NK-92 treated with Interleukin-12 subunit alpha and Interleukin-12 subunit beta, amount 100 ng/mL, for 24 hours (cell line): ENCODE measurements around the gene IQSEC1.
A peak's percentile ranks its signal among the peaks of the same experiment; 100 is the strongest.

ENCODE experiments used
- DNase-seq: peaks from one replicate; lab custom pipeline; 2025; lab: John Stamatoyannopoulos, UW

IQSEC1 gene

DNA sequence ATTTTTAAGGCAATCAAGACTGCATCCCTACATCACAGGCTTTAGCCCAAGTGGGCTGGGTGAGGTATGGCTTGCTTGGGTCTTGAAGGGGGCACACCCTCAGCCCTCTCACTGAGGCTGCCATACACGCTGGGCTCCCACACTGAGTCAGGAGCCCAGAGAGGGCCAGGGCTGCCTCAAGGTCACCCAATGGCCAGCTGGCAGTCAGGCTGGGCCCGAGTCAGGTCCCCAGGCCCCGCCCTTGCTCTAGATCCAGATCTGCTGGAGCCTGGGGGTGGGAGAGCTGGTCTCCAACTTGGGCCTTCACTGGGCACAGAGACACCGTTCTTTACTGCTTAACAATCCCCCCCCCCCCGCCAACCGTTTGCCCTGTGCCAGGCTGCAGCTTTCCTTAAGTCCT, 88.1 kb downstream of the IQSEC1 start:
- no peak for DNase-seq

DNA sequence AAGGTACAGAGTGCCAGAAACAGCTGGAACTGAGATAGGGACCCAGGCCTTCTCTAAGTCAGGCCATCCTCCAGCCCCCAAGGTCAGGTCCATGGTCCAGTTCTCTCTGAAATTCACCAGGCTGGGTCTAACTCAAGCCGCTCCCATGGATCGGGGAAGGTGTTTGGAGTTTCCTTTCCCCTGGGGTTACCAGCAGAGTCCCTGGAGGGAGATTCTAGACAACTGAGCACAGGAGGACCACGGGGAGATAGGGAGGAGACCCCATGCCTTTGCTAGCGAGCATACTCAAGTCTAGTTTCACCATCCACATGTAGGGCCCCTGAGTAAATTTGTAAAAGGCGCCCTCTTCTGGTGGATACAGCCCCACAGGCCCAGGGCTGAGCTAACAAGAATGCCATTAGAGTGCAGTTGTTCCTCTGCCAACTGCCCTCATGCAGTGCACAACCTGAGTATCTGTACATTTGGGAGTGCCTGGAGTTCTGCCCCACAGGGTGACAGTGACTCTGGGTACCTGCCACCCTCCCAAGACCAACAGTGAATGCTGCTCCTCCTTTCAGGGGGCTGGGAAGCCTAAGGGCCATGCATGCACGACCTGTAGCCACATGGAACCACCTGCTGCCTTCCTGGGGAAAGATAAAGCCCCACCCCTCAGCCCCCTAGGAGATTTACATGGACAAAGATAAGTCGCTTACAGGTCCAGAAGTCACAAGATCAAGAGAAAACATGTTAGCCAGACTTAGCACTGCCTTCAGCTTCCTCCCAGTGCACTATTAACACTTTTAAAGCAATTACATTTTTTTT, 89.0 kb downstream of the IQSEC1 start:
- DNase-seq = peak; percentile 19

DNA sequence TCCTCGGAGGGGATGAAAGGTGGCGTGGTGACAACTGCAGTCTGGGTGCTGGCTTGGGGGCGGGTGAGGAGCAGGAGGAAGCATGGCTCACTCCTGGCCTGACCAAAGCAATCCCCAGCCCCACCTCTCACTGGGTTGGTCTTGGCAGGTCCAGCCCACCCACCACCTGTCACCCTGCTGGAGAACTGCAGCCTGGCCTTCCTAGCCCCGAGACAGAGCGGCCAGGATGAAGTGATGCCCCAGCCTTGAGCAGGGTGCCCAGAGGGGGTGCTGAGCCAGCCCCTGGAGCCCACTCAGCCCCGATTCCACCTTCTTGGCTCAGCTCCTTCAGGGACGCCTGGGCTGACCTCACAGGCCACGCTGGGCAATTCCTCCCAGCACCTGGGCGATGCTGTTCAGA, 89.9 kb downstream of the IQSEC1 start:
- DNase-seq = no peak

DNA sequence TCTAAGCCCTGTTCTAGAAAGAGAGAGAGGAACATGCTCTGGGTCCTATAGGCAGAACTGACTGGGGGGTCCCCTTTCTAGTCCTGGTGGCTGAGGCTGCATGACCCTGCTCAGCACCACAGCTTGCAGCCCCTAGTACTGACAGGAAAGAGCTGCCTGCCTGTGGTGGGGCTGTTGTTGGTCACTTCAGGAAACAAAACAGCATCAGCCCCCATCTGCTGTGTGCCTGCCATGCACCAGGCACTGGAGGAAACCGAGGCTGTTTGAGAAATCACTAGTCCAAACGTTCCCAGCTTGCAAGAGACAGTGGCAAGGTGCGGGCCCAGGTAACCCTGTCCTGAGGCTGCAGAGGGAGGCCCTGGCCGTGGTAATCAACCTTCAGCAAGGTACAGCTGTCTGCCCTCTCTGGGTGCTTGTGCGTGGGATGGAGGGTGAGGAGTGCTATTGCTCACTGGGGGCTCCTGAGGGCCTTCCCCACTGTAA, 90.6 kb downstream of the IQSEC1 start:
- peak; percentile 17 for DNase-seq

DNA sequence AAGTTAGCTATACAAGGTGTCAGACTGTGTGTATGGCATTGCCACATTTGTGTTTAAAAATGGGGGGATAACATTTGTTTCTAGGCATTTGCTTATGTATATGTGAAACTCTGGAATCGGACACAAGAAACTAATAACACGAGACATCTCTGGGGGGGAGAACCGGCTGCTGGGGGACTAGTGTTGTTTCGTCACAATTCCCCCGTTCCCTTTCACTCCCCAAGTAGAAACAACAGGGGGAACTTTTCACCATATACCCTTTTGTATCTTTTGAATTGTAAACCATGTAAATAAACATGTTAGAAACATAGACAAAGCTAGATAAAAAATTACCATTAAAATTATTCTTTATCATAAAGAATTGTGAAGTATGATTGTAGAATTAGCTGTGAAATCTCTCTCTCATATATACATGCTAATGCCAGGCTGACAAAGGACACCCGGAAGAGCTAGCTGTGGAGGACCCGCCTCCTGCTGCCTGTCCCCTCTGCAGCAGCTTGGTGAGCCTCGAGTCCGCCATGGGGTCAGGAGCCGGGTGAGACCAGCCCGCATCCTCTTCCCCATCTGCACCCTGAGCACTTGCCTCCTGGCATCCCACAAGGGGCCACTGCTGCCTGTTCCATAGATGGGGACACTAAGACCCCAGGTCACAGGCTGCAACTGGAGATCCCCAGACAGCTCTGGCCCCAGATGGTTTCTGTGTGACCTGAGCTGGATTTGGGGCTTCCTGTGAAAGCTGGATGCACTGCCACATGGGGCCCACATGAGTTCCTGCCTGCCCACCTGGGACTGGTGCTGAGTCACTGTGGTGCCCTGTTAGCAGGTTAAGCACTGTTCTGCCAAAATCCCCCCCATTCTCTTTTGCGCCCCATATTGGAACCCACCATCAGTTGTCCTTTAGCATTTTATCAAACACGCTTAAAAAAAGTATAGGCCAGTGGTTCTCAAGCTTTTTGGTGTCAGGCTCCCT, 91.6 kb downstream of the IQSEC1 start:
- DNase-seq = peak; percentile 27

DNA sequence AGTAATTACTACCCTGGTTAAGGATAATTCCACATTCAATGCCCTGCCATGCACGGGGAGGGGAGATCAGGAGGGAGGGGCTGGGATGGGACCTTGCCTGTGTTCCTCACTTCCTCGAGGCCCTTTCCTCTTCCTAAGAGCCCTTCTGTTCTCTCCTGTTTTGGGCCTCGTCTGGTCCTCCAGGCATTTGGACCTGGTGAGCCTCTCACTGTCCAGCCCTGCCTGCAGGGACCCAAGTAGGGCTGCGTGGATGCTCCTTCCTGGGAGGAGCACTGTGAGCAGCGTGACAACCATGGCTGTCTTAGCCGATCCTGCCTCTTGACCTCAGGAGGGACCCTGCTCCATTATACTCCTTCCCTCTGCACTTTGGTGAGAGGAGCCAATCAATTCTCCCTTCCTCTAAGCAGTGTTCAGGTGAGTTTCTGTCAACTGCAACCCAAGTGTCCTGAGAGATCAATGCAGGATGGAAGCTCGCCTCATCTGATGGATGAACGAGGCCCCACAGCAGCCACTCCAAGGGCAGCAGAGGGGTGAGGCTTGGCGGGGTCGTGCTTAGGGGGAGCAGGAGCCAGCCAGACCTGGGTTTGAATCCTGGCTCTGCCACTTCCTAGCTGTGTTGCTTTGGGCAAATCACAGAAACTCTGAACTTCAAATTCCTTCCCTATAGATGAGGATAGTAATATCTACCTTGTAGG, 92.5 kb downstream of the IQSEC1 start:
- DNase-seq = no peak

DNA sequence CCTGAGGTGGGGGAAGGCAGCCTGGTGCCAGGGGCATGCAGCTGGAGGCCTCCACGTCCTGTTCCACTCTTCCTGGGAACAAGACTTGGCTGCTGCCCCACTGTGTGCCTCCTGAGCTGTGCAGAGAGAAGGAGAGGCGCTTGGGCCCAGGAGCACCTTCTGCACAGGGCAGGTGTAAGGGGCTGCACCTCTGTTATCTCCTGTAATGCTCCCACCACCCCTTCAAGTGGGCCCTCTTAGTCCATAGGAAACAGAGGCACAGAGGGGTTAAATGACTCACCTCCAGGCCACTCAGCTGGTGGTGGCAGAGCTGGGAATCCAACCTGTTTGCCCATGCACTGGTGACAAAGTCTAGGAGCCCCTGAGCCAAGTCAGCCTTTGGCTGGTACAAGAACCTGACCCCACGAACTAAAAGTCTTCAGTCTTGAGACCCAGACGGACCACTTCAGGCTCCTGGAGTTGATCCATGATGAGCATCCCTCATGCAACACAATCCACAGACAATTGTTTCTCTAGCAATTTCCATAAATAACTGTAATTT, 93.2 kb downstream of the IQSEC1 start:
- no peak for DNase-seq

DNA sequence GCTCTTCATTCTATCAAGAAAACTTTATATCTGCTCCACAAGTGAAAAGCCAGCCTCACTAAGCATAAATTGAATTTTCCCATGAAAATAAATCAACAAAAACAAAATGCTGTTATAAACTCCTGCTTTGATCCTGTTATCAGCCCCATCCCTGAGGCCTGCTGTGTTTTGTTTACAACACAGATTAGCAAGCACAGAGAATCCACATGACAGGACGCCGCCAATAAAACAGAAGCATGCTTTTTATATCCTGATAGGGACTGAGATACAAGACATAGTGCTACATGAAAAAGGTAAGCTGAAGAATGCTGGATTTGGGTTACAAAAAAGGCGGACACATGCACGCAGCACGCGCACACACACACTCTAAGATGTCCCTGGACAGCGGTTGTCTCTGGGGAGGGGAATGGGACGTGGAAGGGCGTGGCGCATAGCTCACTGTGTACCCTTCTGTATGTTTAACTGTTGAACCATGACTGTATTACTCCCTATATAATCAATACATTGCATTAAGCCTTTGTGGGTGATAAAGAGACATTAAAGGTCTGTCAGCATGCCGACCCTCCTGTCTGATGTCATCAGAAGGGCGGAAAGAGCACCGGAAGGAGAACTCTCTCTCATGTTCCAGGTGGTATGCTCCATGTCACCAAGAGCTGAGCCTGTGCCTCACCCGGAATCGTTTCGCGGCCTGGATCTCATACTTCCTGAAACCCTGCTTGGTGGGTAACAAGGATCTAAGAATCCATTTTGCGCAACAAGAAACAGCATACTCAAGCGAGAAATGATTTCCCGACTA, 93.9 kb downstream of the IQSEC1 start:
- no peak for DNase-seq

DNA sequence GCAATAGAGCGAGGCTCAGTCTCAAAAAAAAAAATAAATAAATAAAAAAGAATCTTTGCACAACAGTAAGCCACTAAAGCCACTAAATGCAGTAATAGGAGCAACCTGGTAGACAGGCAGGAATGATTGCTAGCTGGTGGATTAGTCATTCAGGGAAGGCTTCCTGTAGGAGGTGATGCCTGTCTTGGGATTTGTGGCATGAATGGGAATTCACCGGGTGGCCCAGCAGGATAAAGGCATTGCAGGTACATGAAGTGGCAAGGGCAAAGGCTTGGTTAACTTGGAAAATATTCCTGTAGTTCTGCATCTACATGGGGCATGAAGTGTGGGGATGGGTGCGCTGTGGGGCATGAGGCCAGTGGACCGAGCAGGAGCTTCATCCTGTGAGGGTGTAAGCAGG, 94.5 kb downstream of the IQSEC1 start:
- DNase-seq = no peak

DNA sequence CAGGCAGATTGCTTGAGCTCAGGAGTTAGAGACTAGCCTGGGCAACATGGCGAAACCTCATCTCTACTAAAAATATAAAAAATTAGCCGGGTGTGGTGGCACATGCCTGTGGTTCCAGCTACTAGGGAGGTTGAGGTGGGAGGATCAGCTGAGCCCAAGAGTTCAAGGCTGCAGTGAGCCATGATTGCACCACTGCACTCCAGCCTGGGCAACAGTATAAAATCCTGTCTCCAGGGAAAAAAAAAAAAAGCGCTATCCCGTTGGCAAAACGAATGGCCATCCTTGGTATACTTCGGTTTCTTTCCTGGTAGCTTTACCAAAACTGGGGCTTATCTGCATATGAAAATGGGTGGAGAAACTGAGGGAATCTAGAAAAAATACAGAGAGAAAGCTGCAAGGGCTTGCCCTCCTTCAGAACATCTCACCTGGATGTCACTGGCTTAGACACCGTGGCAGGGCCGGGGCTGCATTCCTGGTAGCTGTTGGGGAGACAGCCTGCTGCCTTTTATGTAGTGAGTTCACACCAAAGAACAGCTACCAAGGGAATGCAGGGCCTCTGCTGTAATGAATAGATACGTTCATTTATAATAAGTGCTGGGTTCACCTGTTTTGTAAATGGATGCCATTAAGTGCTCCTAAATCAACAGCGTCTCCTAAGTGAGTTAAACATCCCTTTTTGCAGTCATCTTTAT, 96.0 kb downstream of the IQSEC1 start:
- no peak for DNase-seq

DNA sequence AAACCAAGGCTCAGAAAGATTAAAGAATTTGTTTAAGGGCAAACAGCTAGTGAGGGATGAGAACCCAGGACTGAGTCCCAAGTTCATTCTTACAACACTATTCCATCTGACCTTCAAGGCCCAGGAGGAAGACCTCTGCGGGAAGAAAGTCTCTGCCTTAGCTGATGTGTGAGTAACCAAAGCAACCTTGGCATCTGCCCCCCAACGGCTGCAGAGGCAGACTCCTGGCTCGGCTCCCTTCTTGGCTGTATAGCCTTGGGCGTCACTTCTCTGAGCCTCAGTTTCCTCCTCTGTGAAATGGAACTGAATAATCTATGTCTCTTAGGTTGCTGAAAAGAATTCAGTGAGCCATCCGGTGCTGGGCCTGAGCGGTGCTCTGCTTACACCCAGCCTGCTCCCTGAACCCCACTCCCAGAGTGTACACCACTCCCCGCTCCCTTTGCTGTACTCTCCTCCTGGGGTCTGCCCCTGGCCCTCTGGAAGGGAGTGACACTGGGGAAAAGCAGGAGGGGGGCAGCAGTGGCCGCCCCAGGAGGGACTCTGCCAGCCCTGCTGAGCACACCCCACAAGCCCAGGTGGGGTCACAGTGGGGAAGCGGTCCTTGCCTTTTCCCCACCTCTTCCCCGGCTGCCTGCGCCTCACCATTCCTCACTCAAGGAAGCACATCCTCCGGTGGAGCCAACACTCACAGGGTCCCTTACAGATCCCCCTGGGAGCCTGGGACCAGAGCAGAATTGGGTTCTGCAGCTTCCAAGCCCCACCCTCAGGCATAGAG, 97.3 kb downstream of the IQSEC1 start:
- DNase-seq = no peak

DNA sequence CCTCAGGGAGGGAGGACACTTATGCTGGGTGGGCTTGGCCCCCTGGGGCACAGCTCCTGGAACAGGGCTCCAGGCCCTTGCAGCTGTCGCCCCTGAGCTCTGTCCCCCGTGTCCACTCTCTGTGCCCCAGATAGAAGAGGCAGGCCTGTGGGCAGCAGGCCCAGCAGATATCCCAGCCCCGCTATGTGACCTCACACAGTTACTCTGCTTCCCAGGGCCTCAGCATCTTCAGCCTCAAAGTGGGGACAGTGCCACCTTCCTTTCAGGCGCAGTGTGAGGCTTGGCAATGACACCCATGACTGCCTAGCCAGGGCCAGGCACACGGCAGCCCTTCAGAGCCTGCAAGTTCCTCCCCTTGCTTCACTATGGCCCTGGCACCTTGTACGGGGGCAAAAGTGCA, 98.4 kb downstream of the IQSEC1 start:
- DNase-seq = no peak

DNA sequence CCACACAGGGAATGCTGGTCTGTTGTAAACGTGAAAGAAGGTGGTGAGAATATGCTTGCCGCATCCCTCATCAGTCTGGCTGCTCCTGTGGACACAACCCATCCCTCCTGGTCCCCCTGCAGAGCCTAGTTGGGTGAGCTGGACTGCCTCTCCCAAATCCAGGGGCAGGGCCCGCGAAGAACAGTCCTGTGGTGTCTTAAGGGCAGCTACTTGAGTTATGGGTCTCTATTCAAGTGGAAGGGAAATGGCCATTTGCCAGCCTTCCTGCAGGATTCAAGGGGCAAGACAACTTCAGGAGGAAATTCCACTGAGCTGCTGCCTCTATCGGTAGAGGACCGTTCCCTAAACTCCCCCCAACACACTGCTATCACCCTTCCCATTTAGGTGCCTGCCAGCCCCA, 98.9 kb downstream of the IQSEC1 start:
- no peak for DNase-seq

DNA sequence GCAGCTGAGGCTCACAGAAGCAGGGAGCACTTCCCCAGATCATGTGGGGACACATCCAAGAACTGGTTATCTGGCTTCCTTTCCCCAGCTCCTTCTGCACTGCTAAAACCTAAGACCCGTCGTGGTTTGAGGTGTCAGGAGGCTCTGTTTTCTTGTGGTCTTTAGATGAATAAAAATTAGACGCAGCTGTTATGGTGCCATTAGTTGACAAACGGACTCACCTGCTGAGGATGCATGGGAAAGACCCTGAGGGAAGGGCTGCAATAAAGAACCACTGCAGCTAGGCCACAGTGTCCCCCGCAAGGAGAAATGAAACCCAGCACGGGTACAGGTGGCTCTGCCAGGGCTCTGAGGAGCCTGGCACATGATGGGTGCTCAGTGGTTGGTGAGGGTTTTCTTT, 99.4 kb downstream of the IQSEC1 start:
- DNase-seq = no peak

DNA sequence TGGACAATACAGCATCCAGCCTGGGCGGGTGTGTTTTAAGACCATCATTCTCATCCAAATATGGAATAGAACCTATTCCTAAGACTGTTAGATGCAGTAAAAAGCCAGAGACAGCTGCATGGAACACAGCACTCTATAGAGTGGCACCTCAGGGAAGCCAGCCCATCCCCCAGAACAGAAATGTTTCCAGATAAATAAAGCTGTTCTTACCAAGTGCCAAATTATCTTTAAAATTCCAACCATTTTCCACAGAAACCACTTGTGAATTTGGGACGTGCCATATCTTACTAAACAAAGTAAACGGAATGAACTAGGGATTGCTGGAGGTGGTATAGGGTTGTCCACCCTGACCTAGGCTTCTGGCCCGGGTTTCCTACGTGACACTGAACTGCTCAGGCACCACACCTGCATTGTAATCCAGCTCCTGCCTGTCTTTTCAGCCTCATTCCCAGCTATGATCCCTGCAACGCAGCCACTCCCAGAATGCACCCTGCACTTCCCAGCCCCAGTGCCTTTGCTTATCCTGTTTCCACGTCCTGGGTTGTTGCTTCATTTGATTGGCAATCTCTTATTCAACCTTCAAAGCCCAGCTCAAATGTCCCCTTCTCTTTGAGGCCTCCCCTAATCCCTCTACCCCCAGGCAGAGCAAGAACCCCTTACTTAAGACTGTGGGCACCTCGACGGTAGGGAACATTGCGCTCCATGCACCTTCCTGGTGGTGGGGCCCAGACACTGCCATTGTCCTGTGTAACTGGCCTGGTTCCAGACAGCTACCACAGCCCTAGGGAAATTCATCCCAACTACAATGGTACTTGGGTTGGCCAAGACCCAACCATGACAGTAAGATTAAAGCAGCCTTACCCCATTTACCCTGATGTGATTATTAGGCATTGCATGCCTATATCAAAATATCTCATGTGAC, 100.2 kb downstream of the IQSEC1 start:
- no peak for DNase-seq

DNA sequence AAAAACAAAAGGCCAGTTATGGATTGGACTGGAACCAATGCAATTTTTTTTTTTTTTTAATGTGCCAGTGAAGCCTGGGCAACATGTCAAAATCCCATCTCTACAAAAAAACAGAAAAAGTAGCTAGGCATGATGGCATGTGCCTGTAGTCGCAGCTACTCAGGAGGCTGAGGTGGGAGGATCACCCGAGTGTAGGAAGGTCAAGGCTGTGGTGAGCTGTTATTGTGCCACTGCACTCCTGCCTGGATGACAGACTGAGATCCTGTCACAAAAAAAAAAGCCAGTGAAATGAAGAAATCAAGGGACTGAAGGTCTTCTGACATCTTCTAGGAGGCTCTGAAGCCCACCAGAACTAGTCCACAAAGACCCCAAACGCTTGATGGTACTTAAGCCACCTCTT, 101.2 kb downstream of the IQSEC1 start:
- no peak for DNase-seq

DNA sequence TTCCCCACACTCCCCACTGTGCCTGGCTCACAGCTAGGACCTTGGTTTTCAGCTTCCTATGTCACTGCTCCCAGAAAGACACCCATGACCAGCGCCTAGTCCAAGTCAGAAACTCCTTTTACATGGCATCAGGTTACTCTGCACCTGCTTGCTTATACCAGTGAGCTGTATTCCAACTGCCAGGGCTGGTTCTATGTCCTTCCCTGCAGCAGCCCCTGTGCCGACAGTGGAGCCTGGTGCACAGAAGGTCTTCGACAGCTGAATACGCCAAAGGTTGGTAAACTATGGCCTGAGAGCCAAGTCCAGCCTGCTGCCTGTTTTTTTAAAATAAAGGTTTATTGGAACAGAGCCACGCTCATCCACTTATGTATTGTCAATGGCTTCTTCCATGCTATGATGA, 102.5 kb downstream of the IQSEC1 start:
- DNase-seq = no peak

DNA sequence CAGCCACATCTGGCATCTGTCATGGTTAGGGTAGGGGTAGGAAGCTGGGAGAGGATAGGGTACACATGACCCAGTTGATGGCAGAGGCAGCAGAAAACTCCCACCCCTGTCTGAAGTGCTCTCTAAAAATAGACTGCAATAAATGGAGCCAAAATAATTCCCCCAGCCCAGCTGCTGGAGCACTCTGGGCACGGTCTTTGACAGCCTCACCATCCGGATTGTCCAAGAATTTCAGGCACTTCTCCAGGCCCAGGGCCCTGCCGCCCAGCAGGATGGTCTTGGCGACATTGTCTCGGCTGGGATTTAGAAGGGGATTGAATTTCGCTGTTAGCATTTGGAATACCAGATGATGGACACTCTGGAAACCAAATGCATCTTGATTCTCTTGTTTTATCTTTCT, 103.7 kb downstream of the IQSEC1 start:
- DNase-seq = no peak

DNA sequence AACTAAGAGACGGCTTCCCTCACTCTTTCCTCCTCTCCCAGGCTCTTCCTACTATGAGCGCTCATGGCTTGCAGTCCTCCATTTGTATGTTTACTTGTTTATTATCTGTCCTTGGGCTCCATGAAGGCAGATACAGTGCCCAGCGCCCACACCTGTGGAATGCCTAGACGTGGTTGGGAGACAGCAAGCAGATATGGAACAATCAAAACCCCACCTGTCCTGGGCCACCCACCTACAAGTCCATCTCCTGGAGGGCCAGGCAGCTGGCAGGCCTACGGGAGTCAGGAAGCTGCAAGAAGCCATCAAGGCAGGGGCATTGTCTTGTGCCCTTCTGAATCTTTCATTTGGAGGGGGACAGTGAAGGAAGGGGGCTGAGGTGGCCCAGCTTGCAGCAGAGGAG, 104.7 kb downstream of the IQSEC1 start:
- DNase-seq = no peak
